Spleen (tissue), 7 donors: ENCODE data around the gene MYD88.

Source experiments
- POLR2A ChIP-seq, 3 donors: fragments of 450-650 bp; IDR thresholded peaks; one replicate each; pipeline ENCODE4 v1.5.1; 2017; ENCODE audit warnings: antibody characterized with exemption in 3 of 3, mild to moderate bottlenecking in 1 of 3
- TF ChIP-seq, protein P1 (sequence below), 11 experiments: fragments of 200-600 bp in 7 of 11; fragments of 450-650 bp in 4 of 11; sonication (generic) in 4 of 11; IDR thresholded peaks in 8 of 11; conservative IDR thresholded peaks in 3 of 11; 1 replicate in 7 of 11; 2 replicates in 4 of 11; pipeline versions ENCODE4 v1.4.0 to v1.8.0; 2016 to 2021; ENCODE audit warnings: antibody characterized with exemption in 11 of 11, inconsistent platforms in 4 of 11, mild to moderate bottlenecking in 1 of 11
- donor health status: DM: no; HTN: no; CAD: no; lungs with moderate emphysema.
- donor health status: DM: no; HTN: no; CAD: no.
- donor health status: DM: no; HTN: no; CAD: no.

DNA sequence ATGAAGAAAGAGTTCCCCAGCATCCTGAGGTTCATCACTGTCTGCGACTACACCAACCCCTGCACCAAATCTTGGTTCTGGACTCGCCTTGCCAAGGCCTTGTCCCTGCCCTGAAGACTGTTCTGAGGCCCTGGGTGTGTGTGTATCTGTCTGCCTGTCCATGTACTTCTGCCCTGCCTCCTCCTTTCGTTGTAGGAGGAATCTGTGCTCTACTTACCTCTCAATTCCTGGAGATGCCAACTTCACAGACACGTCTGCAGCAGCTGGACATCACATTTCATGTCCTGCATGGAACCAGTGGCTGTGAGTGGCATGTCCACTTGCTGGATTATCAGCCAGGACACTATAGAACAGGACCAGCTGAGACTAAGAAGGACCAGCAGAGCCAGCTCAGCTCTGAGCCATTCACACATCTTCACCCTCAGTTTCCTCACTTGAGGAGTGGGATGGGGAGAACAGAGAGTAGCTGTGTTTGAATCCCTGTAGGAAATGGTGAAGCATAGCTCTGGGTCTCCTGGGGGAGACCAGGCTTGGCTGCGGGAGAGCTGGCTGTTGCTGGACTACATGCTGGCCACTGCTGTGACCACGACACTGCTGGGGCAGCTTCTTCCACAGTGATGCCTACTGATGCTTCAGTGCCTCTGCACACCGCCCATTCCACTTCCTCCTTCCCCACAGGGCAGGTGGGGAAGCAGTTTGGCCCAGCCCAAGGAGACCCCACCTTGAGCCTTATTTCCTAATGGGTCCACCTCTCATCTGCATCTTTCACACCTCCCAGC, 2.9 kb downstream of the MYD88 start:
- no peak for TF ChIP-seq POLR2A (IDR thresholded peaks at IDR 0.05)
- TF ChIP-seq, protein P1, sequence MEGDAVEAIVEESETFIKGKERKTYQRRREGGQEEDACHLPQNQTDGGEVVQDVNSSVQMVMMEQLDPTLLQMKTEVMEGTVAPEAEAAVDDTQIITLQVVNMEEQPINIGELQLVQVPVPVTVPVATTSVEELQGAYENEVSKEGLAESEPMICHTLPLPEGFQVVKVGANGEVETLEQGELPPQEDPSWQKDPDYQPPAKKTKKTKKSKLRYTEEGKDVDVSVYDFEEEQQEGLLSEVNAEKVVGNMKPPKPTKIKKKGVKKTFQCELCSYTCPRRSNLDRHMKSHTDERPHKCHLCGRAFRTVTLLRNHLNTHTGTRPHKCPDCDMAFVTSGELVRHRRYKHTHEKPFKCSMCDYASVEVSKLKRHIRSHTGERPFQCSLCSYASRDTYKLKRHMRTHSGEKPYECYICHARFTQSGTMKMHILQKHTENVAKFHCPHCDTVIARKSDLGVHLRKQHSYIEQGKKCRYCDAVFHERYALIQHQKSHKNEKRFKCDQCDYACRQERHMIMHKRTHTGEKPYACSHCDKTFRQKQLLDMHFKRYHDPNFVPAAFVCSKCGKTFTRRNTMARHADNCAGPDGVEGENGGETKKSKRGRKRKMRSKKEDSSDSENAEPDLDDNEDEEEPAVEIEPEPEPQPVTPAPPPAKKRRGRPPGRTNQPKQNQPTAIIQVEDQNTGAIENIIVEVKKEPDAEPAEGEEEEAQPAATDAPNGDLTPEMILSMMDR (IDR thresholded peaks at IDR 0.05 in 8 of 11, conservative IDR thresholded peaks at IDR 0.05 in 3 of 11): no peak
